Dedifferentiated amniotic fluid mesenchymal stem cell (primary cell): ENCODE measurements around the gene CPLX4.
A peak's percentile ranks its signal among the peaks of the same experiment; 100 is the strongest.
"Not testable (repeated sequence)": the region's sequence is repeated elsewhere in the genome, so short reads cannot be mapped to it uniquely, and the experiment has no call there.

ENCODE experiments used
- DNase-seq: peaks from one replicate; pipeline ENCODE4 v3.0.0-alpha.2; 2016; ENCODE audit errors: extremely low spot score

CPLX4 gene

DNA sequence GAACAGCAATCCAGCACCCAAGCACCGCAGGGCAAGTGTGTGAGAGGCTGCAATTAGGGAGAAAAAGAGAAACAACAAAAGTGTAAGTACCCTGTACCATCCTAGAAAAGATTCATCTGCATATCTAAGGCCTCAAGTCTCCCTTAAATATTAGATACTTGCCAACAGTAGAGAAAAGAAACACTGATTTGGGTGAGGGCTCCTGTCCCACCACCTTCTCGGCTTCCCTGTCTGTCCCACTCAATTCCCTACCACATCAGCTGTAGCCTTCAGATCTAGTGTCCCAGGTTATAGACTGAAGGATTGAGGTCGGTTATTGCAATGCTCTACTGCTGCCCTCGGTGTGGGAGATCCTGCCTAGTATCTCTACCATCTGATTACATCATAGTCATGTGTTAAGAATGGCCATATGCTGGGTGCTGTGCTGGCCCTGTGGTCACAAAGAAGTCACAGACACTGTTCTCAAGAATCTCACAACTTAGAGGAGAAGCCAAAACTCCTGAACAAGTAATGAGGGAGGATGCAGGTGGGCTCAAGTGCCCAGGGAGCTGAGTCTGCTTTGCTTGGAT, 47.7 kb downstream of the CPLX4 start:
- DNase-seq, result no peak

- DNase-seq, result no peak
These were observed 48.8 kb downstream of the CPLX4 start for GRCh38 chr18:59269563-59270119.

DNA sequence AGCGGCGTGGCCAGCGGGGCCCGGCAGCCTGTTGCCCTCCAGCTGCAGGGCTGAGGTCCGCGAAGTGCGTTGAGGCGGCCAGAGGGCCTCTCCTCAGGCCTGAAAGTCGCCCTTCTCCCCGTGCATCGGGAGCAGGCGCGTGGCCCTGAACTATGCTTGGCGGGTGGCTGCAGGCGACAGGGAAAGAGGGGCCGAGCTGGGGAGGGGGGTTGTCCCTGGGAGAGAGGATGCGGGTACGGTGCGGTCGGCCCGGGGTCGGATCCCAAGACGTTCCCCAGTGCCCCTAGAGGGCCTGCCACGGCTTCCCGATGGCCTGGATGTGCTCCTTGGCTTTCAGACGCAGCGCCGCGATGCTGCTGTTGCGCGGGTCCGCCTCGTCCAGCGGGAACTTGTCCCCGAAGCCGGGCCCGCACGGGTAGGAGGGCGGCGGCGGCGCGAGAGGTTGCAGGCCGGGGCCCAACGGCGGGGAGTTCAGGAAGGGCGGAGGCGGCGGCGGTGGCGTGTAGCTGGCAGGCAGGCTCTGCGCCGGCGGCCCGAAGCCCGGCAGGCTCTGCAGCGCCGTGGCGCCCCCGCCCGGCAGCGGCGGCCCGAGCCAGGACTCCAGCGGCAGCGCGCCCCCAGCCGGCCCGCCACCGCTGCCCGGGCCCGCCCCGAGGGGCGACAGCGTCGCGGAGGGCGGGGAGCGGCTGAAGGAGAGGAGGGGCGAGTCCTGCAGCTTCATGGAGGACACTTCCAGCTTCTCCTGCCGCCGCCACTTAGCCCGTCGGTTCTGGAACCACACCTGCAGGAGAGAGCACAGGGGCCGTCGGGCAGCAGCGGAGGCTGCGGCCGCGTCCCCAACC, 49.5 kb downstream of the CPLX4 start:
- DNase-seq, result no peak

GRCh38 chr18:59268127-59268720, 50.2 kb downstream of the CPLX4 start:
- DNase-seq, result no peak

DNA sequence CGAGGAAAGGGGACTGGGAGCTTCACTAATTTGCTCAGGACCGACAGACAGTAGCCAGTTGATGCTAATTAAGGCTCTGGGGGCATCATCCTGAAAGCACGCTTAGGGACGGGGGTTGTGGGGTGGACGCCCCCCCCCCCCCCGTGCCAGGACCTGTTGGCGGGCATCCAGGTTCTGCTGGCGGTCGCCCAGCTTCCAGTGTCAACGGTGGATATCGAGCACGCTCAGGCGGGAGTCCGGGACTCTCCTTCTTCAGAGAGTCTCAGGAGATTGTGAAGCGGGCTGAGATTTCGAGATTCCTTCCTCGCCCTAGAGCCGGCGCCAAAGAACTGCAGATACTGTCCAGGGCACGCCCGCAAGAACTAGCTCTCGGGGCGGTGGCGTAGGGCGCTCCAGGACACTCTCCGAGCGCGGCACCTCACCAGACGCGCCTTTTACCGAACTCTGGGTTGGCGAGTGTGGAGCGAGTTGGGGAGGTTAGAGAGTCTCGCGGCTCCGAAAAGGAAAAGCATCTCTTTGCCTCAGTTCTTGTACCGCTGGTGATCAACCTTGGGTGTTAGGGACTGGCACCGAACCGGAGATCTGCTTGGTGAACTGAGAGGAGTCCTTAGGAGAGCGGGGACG, 50.8 kb downstream of the CPLX4 start:
- no peak for DNase-seq

DNA sequence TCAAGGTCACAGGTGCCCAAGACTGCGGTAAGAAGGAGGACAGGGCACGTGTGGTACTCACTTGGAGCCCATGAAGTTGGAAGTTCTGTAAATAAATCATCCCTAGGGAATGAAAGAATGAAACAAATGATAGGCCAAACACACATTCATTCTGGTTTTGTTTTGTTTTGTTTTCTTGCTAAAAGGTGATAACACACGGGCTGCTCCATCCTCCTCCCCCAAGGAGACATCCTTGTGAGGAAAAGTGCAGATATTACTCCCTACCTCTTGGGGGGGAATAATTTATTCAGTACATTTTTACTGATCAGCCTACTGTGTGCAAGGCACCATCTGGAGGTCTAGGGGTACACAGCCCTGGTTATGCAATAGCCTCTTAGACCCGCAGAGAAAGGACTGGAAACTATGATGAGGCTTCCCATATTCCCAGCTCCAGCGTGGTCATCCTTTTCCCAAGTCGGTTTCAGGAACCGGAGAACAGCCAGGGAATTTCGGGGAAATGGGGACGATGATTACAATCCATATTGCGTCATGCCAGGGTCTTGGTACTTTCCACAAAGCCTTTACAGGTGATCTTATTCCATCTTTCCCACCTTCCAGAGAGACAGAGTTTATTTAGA, 51.5 kb downstream of the CPLX4 start:
- no peak for DNase-seq

GRCh38 chr18:59266459-59266858, 52.0 kb downstream of the CPLX4 start:
- no peak for DNase-seq

- no peak for DNase-seq
These were observed 52.5 kb downstream of the CPLX4 start for GRCh38 chr18:59265974-59266369.

- DNase-seq, result no peak
These were observed 53.0 kb downstream of the CPLX4 start for GRCh38 chr18:59265246-59265973.

DNA sequence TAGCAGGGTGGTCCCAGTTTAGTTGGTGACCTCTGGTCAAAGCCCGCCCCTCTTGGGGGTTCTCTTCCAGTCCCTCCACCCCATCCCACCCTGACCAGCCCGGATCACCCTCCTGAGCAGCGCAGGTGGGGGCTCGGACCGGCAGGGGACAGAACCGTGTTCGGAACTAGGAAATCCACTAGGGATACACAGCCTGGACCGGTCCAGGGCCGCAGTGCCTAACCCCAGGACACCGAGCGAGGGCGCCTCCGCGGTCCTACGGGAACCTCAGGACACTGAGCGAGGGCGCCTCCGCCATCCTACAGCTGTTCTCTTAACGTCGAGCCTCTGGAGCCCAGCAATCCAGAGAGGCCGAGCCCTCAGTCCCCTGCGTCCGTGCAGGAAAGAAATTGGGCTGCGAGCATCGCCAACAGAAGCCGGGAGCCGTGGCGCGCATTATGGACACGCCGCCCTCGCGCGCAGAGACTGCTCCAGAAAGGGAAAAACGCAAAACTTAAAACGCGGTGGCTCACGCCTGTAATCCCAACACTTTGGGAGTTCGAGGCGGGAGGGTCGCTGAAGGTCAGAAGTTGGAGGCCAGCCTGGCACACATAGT, 53.7 kb downstream of the CPLX4 start:
- no peak for DNase-seq

DNA sequence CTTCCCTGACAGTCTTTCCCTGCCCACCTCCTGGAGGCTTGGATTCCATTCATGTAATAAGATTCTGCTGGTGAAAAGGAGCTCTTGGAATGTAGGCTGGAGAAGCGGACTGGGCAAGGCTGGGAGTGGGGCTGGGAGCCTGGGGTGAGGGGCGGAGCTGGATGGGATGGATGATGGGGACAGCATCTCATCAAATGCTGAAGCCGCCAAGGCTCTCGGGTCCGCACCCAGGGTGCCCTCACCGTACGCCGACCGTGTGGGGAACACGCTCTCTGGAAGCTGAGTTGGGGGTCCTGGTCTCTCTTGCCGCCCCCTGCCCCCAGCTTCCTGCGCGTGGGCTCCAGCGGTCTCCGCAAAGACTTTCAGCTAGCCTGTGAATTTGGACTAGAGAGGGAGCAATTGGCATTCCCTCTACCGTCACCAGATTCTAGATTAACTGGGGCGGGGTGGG, 54.3 kb downstream of the CPLX4 start:
- DNase-seq, result no peak

- DNase-seq, result no peak
These were observed 54.8 kb downstream of the CPLX4 start for GRCh38 chr18:59263661-59264060.

DNA sequence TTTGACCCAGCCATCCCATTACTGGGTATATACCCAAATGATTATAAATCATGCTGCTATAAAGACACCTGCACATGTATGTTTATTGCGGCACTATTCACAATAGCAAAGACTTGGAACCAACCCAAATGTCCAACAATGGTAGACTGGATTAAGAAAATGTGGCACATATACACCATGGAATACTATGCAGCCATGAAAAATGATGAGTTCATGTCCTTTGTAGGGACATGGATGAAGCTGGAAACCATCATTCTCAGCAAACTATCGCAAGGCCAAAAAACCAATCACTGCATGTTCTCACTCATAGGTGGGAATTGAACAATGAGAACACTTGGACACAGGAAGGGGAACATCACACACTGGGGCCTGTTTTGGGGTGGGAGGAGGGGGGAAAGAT, 56.2 kb downstream of the CPLX4 start:
- not testable (repeated sequence) for DNase-seq

DNA sequence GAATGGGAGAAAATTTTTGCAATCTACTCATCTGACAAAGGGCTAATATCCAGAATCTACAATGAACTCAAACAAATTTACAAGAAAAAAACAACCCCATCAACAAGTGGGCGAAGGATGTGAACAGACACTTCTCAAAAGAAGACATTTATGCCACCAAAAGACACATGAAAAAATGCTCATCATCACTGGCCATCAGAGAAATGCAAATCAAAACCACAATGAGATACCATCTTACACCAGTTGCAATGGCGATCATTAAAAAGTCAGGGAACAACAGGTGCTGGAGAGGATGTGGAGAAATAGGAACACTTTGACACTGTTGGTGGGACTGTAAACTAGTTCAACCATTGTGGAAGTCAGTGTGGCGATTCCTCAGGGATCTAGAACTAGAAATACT, 56.6 kb downstream of the CPLX4 start:
- DNase-seq, result not testable (repeated sequence)

GRCh38 chr18:59255491-59255890, 63.0 kb downstream of the CPLX4 start:
- not testable (repeated sequence) for DNase-seq

DNA sequence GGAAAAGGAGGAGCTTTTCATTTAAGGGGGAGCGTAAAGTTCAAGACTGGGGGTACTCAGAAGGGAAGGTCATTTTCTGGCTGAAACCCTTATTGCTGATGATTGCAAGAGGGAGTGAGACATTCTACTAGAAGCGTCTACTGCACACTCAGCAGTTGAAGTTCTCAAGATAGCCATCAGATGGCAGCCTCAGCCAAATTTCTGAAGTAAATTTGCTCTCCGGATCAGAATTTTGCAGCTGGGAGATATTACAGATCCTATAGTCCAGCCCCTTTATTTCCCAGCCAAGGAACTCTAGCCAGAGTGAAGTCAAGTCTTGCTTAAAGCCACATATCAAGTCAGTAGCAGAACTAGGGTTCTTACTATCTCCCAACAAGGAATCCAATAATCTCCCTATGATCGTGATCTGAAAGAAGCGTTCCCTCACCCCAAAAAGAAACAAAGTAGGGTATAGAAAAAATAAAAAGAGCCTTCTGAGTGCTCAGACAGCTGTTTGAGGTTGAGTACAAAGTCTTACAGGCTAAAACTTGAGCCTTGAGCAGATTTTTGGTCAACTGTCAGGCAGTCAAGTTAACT, 69.2 kb downstream of the CPLX4 start:
- peak; percentile 96 for DNase-seq

GRCh38 chr18:59246796-59247195, 71.7 kb downstream of the CPLX4 start:
- no peak for DNase-seq
